GM23338 (cell line): Measurements from ENCODE around the gene DYSF. TPM values are rescaled to one million over a fixed set of nuclear protein-coding genes. Genes with fewer than 3 reads are reported as not detected.

Experiments used
- ATAC-seq: fragments of 200-7000 bp; cut with Tn5 transposase; 3 replicates; pipeline ENCODE4 v1.9.1; 2020
- DNase-seq: peaks from one replicate; pipeline ENCODE4 v3.0.0-alpha.2; 2015; ENCODE audit warnings: low spot score
- H2AFZ ChIP-seq: fragments of 200-600 bp; sonication (generic); 2 replicates; pipeline ENCODE4 v1.8.0; 2016; ENCODE audit warnings: antibody characterized with exemption, mild to moderate bottlenecking, moderate library complexity
- H3F3A ChIP-seq: fragments of 200-600 bp; sonication (generic); replicated peaks from 2 replicates; pipeline ENCODE4 v1.8.0; 2017; ENCODE audit warnings: antibody characterized with exemption, mixed run types, low read depth
- H3K27ac ChIP-seq: fragments of 200-600 bp; sonication (generic); 2 replicates; pipeline ENCODE4 v1.6.1; 2016; ENCODE audit warnings: low read depth
- H3K27me3 ChIP-seq: fragments of 200-600 bp; sonication (generic); 2 replicates; pipeline ENCODE4 v1.8.0; 2016; ENCODE audit warnings: mild to moderate bottlenecking, mixed run types, moderate library complexity; ENCODE audit not compliant: insufficient read depth
- H3K36me3 ChIP-seq: fragments of 200-600 bp; sonication (generic); 2 replicates; pipeline ENCODE4 v1.8.0; 2016; ENCODE audit warnings: mild to moderate bottlenecking; ENCODE audit not compliant: insufficient read depth
- H3K4me1 ChIP-seq: fragments of 200-600 bp; sonication (generic); 2 replicates; pipeline ENCODE4 v1.8.0; 2016; ENCODE audit warnings: mild to moderate bottlenecking, moderate library complexity; ENCODE audit not compliant: insufficient read depth
- H3K4me2 ChIP-seq: fragments of 200-600 bp; sonication (generic); 2 replicates; pipeline ENCODE4 v1.7.1; 2017; ENCODE audit warnings: mixed run types
- H3K4me3 ChIP-seq: fragments of 200-600 bp; sonication (generic); 2 replicates; pipeline ENCODE4 v1.6.1; 2016; ENCODE audit warnings: mixed run types
- H3K79me2 ChIP-seq: fragments of 200-600 bp; sonication (generic); replicated peaks from 2 replicates; pipeline ENCODE4 v1.8.0; 2017; ENCODE audit warnings: mild to moderate bottlenecking; ENCODE audit not compliant: insufficient read depth
- H3K9me2 ChIP-seq: fragments of 200-600 bp; sonication (generic); 2 replicates; pipeline ENCODE4 v1.8.0; 2017; ENCODE audit not compliant: insufficient read depth
- H4K20me1 ChIP-seq: fragments of 200-600 bp; sonication (generic); replicated peaks from 2 replicates; pipeline ENCODE4 v1.8.0; 2017; ENCODE audit warnings: mild to moderate bottlenecking; ENCODE audit not compliant: insufficient read depth
- H3K27ac Mint-ChIP-seq: 2 replicates; pipeline ENCODE4 v1.8.0; 2020; ENCODE audit warnings: inconsistent platforms, mild to moderate bottlenecking, moderate library complexity, mixed read lengths
- H3K27me3 Mint-ChIP-seq: 3 replicates; pipeline ENCODE4 v1.8.0; 2022; ENCODE audit warnings: low read depth, mild to moderate bottlenecking, moderate library complexity, mixed read lengths, inconsistent platforms; ENCODE audit not compliant: insufficient read depth, poor library complexity
- H3K36me3 Mint-ChIP-seq: 3 replicates; pipeline ENCODE4 v1.8.0; 2021; ENCODE audit warnings: low read depth, mild to moderate bottlenecking, inconsistent platforms, moderate library complexity, mixed read lengths
- H3K4me1 Mint-ChIP-seq: 3 replicates; pipeline ENCODE4 v1.8.0; 2020; ENCODE audit warnings: mild to moderate bottlenecking, inconsistent platforms, mixed read lengths
- H3K4me3 Mint-ChIP-seq: 3 replicates; pipeline ENCODE4 v1.8.0; 2021; ENCODE audit warnings: moderate library complexity, mild to moderate bottlenecking, inconsistent platforms, mixed read lengths
- H3K9me3 Mint-ChIP-seq: 3 replicates; pipeline ENCODE4 v1.8.0; 2020; ENCODE audit warnings: moderate library complexity, mild to moderate bottlenecking, inconsistent platforms, mixed read lengths
- EZH2 ChIP-seq: fragments of 200-600 bp; sonication (generic); IDR thresholded peaks from one replicate; pipeline ENCODE4 v1.8.0; 2017; ENCODE audit warnings: antibody characterized with exemption, mild to moderate bottlenecking, low read depth; ENCODE audit not compliant: unreplicated experiment
- EZH2phosphoT487 ChIP-seq: fragments of 200-600 bp; sonication (generic); IDR thresholded peaks from one replicate; pipeline ENCODE4 v1.8.1; 2018; ENCODE audit warnings: antibody characterized with exemption; ENCODE audit not compliant: unreplicated experiment
- JUNB ChIP-seq: IDR thresholded peaks from one replicate; pipeline ENCODE4 v1.6.1; 2016; ENCODE audit warnings: antibody characterized with exemption; ENCODE audit not compliant: unreplicated experiment
- NANOG ChIP-seq: IDR thresholded peaks from 2 replicates; pipeline ENCODE4 v1.6.1; 2016; ENCODE audit warnings: antibody characterized with exemption, borderline replicate concordance
- POLR2AphosphoS5 ChIP-seq: IDR thresholded peaks from 2 replicates; pipeline ENCODE4 v1.6.1; 2016; ENCODE audit warnings: antibody characterized with exemption, low read depth
- REST ChIP-seq: IDR thresholded peaks from one replicate; pipeline ENCODE4 v1.6.1; 2018; ENCODE audit warnings: antibody characterized with exemption; ENCODE audit not compliant: unreplicated experiment
- STAT1 ChIP-seq: IDR thresholded peaks from one replicate; pipeline ENCODE4 v1.6.1; 2016; ENCODE audit warnings: antibody characterized with exemption; ENCODE audit not compliant: unreplicated experiment
- ZNF114 ChIP-seq: fragments of 250-450 bp; sonication (Bioruptor Pico); IDR thresholded peaks from 2 replicates; pipeline ENCODE4 v1.5.0; 2020; ENCODE audit warnings: mild to moderate bottlenecking, moderate library complexity
- ZNF331 ChIP-seq: fragments of 250-450 bp; sonication (Bioruptor Pico); IDR thresholded peaks from 2 replicates; pipeline ENCODE4 v1.5.0; 2020; ENCODE audit warnings: low read depth, mild to moderate bottlenecking, moderate library complexity
- ZNF462 ChIP-seq: fragments of 250-450 bp; sonication (Bioruptor Pico); IDR thresholded peaks from 2 replicates; pipeline ENCODE4 v1.5.0; 2020; ENCODE audit warnings: mild to moderate bottlenecking, moderate library complexity
- polyA plus RNA-seq: library from polyadenylated mRNA; unstranded; fragments of >200 nt; fragmentation: Nextera tagmentation; extraction: Ambion mirVana; gene quantifications from 2 replicates; pipeline ENCODE4 v1.2.1, GENCODE V29; 2016
- total RNA-seq: library from RNA; depleted of rRNA; stranded (reverse); fragments of >200 nt; shearing (Covaris generic); gene quantifications from 2 replicates; pipeline ENCODE4 v1.2.3, GENCODE V29; 2014
- TF ChIP-seq, protein P1 (sequence below): IDR thresholded peaks from 2 replicates; pipeline ENCODE4 v1.6.1; 2016; ENCODE audit warnings: antibody characterized with exemption
- TF ChIP-seq, protein P2 (sequence below), 2 experiments: fragments of 200-600 bp in 1 of 2; sonication (generic) in 1 of 2; conservative IDR thresholded peaks; 2 replicates each; pipeline versions ENCODE4 v1.5.1 to v1.6.1; 2016 to 2017; ENCODE audit warnings: antibody characterized with exemption in 2 of 2, low read depth in 2 of 2, mild to moderate bottlenecking in 2 of 2, moderate library complexity in 1 of 2

Gene DYSF
- total and polyA plus RNA-seq, 2 experiments from 2014 or later = 7.3 to 21.3 TPM

DNA sequence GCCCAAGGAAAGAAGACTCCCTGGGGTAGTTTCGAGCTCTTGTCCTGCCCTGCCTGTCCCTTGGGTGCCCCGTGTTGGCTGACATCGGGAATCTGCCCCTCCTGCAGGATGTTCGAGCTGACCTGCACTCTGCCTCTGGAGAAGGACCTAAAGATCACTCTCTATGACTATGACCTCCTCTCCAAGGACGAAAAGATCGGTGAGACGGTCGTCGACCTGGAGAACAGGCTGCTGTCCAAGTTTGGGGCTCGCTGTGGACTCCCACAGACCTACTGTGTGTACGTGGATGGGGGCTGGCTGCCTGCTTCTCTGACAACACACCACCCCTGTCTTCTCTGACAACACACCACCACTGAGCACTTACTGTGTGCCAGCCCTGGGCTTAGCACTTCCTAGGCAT, 210.8 kb downstream of the DYSF start (continued):
- TF ChIP-seq REST (no peak), EZH2 (no peak), STAT1 (no peak), JUNB (no peak), NANOG (no peak), ZNF114 (no peak)

- H3K4me1 ChIP-seq = no peaks in the 10 kb centered on the region
- no peaks in the 10 kb centered on the region for H3K9me2 ChIP-seq
- H4K20me1 ChIP-seq = no peaks in the 10 kb centered on the region
- H3K4me1 Mint-ChIP-seq = no peaks in the 10 kb centered on the region
- H3F3A ChIP-seq = no peaks in the 10 kb centered on the region
- H3K9me3 Mint-ChIP-seq = no peaks in the 10 kb centered on the region
- H3K27me3 Mint-ChIP-seq = peaks cover 11% of the 10 kb centered on the region
- ATAC-seq (no peak), DNase-seq (no peak)
- H3K27ac Mint-ChIP-seq = no peak overlapping the region
- no peak overlapping the region for H2AFZ ChIP-seq
- H3K4me3 ChIP-seq = no peak overlapping the region
- peaks cover 8% of the 10 kb centered on the region; the same call in 1 of the 3 replicates for H3K36me3 Mint-ChIP-seq
- no peaks in the 10 kb centered on the region for H3K79me2 ChIP-seq
- no peaks in the 10 kb centered on the region for H3K36me3 ChIP-seq
- no peak overlapping the region for H3K27ac ChIP-seq
- H3K4me2 ChIP-seq = no peak overlapping the region
- H3K4me3 Mint-ChIP-seq = no peak overlapping the region
- no peaks in the 10 kb centered on the region for H3K27me3 ChIP-seq
- no peak for TF ChIP-seq POLR2AphosphoS5
- TF ChIP-seq EZH2phosphoT487 = no peak
- no peak for TF ChIP-seq STAT1
- TF ChIP-seq, protein P1, sequence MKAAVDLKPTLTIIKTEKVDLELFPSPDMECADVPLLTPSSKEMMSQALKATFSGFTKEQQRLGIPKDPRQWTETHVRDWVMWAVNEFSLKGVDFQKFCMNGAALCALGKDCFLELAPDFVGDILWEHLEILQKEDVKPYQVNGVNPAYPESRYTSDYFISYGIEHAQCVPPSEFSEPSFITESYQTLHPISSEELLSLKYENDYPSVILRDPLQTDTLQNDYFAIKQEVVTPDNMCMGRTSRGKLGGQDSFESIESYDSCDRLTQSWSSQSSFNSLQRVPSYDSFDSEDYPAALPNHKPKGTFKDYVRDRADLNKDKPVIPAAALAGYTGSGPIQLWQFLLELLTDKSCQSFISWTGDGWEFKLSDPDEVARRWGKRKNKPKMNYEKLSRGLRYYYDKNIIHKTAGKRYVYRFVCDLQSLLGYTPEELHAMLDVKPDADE = no peak
- TF ChIP-seq, protein P2, sequence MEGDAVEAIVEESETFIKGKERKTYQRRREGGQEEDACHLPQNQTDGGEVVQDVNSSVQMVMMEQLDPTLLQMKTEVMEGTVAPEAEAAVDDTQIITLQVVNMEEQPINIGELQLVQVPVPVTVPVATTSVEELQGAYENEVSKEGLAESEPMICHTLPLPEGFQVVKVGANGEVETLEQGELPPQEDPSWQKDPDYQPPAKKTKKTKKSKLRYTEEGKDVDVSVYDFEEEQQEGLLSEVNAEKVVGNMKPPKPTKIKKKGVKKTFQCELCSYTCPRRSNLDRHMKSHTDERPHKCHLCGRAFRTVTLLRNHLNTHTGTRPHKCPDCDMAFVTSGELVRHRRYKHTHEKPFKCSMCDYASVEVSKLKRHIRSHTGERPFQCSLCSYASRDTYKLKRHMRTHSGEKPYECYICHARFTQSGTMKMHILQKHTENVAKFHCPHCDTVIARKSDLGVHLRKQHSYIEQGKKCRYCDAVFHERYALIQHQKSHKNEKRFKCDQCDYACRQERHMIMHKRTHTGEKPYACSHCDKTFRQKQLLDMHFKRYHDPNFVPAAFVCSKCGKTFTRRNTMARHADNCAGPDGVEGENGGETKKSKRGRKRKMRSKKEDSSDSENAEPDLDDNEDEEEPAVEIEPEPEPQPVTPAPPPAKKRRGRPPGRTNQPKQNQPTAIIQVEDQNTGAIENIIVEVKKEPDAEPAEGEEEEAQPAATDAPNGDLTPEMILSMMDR (conservative IDR thresholded peaks at IDR 0.05; ENCODE audit: low read depth in 2 of 2) = no peak
- TF ChIP-seq ZNF462 (CRISPR knock-in tag) = no peak
- no peak for TF ChIP-seq ZNF331 (CRISPR knock-in tag)
- no peak for TF ChIP-seq ZNF114
- TF ChIP-seq NANOG = no peak
Observed at GRCh38 chr2:71665168-71666093, 212.1 kb downstream of the DYSF start.
